ENCODE data around the gene JUP. TPM values are rescaled to one million over a fixed set of nuclear protein-coding genes. Genes with fewer than 3 reads are reported as not detected.

The JUP gene
- total and polyA plus RNA-seq, 2 of the 13 experiments (the other 11 are each of a cell fraction or from before 2014, with no cell fraction given) = 12.1 to 20.6 TPM

- TF ChIP-seq ZNF230 (CRISPR knock-in tag; IDR thresholded peaks at IDR 0.05) (peak; percentile 64; the same call in 1 of the 2 replicates), AGO2 (optimal IDR thresholded peaks at IDR 0.05; ENCODE audit: low read depth, low read length) (peak; percentile 67), TFAP4 (IDR thresholded peaks at IDR 0.05; ENCODE audit: borderline replicate concordance, low read depth) (peak; percentile 51; the same call in 1 of the 2 replicates), KMT2B (CRISPR knock-in tag; IDR thresholded peaks at IDR 0.05) (no peak), SIN3A (IDR thresholded peaks at IDR 0.05; ENCODE audit: borderline replicate concordance, low read depth, low read length) (peak; percentile 62; the same call in 1 of the 2 replicates), GATAD2A (CRISPR knock-in tag; IDR thresholded peaks at IDR 0.05) (no peak), REPIN1 (CRISPR knock-in tag; IDR thresholded peaks at IDR 0.05; ENCODE audit: borderline replicate concordance, low read depth) (no peak), ZBTB49 (CRISPR knock-in tag; IDR thresholded peaks at IDR 0.05; ENCODE audit: borderline replicate concordance) (no peak), DPF2 (CRISPR knock-in tag; IDR thresholded peaks at IDR 0.05; ENCODE audit: borderline replicate concordance, low read depth) (peak; percentile 27; the same call in 1 of the 2 replicates), TAF1 (CRISPR knock-in tag; IDR thresholded peaks at IDR 0.05) (no peak; the same call in 1 of the 2 replicates), RARA (CRISPR knock-in tag; IDR thresholded peaks at IDR 0.05) (peak; percentile 14; the same call in 1 of the 2 replicates), ZNF543 (CRISPR knock-in tag; IDR thresholded peaks at IDR 0.05) (0 out of 2 replicates have a peak, but pooled peaks have one; percentile 60), ZNF720 (CRISPR knock-in tag; IDR thresholded peaks at IDR 0.05) (no peak), NR2F2 (IDR thresholded peaks at IDR 0.05; ENCODE audit: borderline replicate concordance, low read depth) (no peak), TFE3 (CRISPR knock-in tag; IDR thresholded peaks at IDR 0.05) (0 out of 2 replicates have a peak, but pooled peaks have one; percentile 12), PHF5A (CRISPR knock-in tag; IDR thresholded peaks at IDR 0.05; ENCODE audit: low read depth, unreplicated experiment) (no peak), PATZ1 (CRISPR knock-in tag; IDR thresholded peaks at IDR 0.05) (peak; percentile 58), PBX2 (CRISPR knock-in tag; IDR thresholded peaks at IDR 0.05) (0 out of 2 replicates have a peak, but pooled peaks have one; percentile 5)
These were observed 13.3 kb downstream of the JUP start (continued) for GRCh38 chr17:41773190-41773588.
